GM10266 (cell line): ENCODE data around the gene KIF26B.
A peak's percentile ranks its signal among the peaks of the same experiment; 100 is the strongest.
"Not testable (repeated sequence)": the region's sequence is repeated elsewhere in the genome, so short reads cannot be mapped to it uniquely, and the experiment has no call there.

Experiments
- DNase-seq: peaks from one replicate; pipeline ENCODE4 v3.0.0; 2012; ENCODE audit errors: extremely low spot score
- TF ChIP-seq, protein P1 (sequence below): IDR thresholded peaks from 2 replicates; pipeline ENCODE4 v1.5.1; 2012; ENCODE audit warnings: mild to moderate bottlenecking, low read depth; ENCODE audit not compliant: control insufficient read depth, insufficient read depth; ENCODE audit errors: missing control alignments

The KIF26B gene

DNA sequence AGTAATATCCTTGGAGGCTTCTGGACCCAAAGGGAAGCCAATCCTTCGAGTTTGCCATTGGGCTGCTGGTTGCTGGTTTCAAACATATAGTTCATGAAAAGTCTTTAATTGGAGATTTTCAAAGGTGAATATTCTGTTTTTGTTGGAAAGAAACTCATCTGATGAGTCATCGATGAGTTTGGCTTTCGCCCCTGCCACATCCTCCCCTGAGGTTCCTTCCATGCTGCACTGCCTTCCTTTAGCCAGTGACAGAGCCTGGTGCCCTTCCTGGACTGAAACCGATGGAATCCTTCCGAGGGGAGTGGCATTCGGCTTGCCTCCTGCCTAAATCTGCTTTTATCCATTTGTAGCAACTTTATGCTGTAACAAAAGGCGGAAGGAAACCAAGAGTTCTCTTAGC, 550.0 kb downstream of the KIF26B start:
- TF ChIP-seq, protein P1, sequence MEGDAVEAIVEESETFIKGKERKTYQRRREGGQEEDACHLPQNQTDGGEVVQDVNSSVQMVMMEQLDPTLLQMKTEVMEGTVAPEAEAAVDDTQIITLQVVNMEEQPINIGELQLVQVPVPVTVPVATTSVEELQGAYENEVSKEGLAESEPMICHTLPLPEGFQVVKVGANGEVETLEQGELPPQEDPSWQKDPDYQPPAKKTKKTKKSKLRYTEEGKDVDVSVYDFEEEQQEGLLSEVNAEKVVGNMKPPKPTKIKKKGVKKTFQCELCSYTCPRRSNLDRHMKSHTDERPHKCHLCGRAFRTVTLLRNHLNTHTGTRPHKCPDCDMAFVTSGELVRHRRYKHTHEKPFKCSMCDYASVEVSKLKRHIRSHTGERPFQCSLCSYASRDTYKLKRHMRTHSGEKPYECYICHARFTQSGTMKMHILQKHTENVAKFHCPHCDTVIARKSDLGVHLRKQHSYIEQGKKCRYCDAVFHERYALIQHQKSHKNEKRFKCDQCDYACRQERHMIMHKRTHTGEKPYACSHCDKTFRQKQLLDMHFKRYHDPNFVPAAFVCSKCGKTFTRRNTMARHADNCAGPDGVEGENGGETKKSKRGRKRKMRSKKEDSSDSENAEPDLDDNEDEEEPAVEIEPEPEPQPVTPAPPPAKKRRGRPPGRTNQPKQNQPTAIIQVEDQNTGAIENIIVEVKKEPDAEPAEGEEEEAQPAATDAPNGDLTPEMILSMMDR = no peak
- DNase-seq = no peak

DNA sequence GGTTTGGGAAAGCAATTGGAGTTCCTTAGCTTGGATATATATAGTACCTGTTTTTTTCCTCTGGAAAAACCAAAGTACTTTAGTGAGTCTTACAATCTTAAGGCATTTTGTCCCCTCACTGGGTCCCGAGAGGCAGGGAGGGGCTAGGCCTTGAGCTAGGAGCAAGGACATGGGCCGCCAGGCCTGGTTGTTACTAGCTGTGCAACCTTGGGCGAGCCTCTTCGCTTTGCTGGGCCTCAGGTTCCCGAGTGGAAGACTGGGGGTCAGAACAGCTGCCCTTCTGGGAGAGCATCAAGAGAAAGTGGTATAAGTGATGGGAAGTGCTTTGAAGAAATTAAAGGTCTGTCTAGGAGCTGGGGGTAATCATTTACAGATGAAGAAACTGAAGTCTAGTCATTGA, 553.2 kb downstream of the KIF26B start:
- TF ChIP-seq, protein P1 = no peak
- no peak for DNase-seq

DNA sequence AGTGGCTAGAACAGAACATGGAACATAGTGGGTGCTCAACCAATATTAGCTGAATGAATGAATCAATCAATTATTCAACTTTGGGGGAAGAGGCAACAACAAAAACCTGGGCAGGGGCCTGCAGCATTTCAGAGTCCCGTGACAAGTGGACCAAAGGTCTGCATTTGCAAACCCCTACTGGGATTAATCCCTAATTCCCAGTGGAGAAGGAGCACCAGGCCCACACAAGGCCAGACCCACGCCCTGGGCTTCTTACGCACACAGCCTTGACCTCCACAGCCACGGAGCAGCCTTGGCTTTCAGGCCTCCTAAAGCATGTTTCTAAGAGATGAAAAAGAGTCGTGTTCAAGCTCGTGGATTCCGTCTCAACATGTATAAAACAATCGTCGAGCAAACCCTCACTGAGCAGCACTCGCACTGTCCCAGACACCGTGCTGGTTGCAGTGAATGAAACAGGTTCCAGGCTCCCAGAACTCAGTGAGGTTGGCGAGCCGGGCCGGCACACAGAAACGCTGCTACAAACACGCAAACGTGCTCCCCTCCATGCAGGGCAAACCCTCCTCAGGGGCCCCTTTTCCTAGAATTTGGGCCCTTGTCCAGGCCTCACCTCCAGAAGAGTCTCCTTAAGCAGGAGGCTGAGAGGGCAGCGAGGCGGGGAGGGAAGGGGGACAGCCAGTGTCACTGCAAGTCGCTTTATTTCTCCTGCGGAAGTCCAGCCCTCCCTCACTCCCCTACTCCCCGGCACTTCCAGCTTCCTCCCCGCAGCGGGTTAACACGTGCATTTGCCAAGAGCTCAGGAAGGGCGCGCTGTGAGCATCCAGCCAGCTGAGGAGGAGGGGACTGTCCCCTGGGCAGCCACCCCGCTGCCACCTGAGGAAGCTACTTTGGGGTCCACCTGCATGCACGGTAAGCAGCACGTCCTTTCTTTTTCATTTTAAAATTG, 556.4 kb downstream of the KIF26B start:
- DNase-seq = peak; percentile 5
- TF ChIP-seq, protein P1 = no peak

DNA sequence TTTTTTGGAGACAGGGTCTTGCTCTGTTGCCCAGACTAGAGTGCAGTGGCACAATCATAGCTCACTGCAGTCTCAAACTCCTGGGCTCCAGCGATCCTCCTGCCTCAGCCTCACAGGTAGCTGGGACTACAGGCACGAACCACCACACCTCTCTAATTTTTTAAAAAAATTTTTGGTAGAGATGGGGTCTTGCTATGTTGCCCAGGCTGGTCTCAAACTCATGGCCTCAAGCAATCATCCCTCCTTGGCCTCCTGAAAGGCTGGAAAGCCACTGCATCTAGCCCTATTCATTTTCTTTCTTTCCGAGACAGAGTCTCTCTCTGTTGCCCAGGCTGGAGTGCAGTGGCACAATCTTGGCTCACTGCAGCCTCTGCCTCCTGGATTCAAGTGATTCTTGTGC, 559.2 kb downstream of the KIF26B start:
- DNase-seq = not testable (repeated sequence)

DNA sequence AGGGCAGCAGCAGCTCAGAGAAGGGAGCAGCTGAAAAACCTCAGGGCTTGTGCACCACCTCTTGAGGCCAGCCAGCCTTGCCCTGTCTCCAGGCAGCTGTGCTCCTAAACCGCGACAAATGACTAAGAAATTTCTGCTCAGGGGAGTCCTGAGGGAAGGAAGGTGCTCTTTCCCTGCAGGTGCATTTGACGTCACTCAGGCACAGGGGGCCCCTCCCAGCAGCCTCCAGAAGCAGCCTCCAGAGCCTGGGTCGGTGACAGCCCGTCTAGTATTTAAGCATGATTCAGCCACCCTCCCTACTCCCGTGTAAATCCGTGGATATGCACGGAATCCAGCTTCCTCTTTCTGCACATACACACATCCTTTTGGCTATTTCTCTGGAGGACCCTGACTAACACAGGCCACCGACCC, 560.5 kb downstream of the KIF26B start:
- TF ChIP-seq, protein P1 = no peak
- DNase-seq = no peak

DNA sequence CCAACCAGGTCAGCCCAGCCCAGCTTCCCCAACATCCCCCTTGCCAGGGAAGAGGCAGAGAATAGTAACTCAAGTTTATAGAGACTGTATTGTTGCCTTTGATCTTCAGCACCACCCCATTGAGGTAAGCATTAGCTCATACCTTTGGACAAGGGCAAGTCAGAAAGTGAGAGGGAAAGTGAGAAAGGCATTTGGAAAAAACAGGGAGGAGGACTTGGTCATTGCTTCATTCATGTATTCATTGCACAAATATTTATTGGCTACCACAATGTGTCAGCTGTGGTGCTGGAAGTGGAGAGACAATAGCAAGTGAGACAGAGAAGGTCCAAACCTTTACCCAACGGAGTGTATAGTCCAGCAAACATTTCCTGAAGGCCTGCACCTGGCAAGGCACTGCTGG, 561.2 kb downstream of the KIF26B start:
- no peak for DNase-seq
- TF ChIP-seq, protein P1 = no peak

DNA sequence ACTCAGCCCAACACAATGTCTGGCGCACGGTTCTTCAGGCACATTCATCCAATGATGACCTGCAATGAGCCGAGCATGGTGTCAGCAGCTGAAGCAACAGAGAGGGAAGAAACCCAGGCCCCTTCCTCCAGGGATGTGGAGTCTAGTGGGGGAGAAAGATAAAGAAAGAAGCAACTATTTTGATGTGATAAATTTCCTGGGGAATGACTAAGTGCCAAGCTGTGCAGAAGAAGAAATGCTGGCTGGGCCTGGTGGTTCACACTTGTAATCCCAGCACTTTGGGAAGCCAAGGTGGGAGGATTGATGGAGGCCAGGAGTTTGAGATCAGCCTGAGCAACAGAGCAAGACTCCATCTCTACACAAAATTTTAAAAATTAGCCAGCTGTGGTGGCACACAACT, 561.8 kb downstream of the KIF26B start:
- peak; percentile 0 for DNase-seq
- TF ChIP-seq, protein P1 = no peak
